NCI-H1417 (cell line): ENCODE measurements around the gene GNGT1.

ENCODE experiments used
- DNase-seq, 3 experiments: peaks; one replicate each; lab custom pipeline; 2025; lab: John Stamatoyannopoulos, UW

GNGT1 gene

DNA sequence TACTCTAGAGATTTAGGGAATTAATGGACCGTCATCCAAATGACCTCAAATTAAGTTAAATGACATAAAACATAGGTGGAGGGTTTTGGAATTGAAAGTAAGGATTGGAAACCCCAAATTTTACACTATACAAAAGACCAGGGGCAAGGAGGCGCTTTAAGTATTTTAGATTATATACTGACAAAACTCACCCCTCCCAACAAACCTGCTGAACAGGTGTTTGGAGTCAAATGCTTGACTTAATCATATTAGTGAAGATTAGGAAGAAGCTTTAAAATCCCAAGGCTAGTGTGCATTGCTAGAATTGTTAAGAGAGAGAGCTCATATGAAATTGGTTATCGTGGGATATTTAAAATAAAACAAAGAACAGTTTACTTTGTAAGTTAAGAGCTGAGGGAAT is at the start of gene GNGT1:
Gene GNGT1 (plus strand): TSS at position 301 of the 400 bp plus-strand sequence. CDS start 180 bp downstream, outside the sequence.
- no peak for DNase-seq

DNA sequence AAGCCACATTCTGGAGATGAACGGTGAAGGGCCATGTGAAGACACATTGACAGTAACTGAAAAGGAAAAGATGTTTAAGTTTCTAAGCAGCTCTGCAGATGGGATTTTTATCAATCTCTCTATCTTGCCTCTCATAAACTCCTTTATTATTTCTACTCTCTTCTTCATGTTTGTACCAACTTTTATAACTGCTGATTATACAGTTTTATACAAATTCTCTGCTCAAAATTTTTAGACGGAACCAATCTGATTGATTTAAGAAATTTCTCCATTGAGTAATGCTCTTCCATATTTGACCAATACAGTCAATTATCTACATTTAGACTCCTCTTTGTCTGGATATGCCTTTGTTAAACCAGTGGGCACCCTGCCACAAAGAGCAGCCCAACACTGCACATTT is 47.5 kb upstream of the GNGT1 start:
- no peak for DNase-seq

GRCh38 chr7:93860261-93860660 is 46.1 kb upstream of the GNGT1 start:
- no peak for DNase-seq

DNA sequence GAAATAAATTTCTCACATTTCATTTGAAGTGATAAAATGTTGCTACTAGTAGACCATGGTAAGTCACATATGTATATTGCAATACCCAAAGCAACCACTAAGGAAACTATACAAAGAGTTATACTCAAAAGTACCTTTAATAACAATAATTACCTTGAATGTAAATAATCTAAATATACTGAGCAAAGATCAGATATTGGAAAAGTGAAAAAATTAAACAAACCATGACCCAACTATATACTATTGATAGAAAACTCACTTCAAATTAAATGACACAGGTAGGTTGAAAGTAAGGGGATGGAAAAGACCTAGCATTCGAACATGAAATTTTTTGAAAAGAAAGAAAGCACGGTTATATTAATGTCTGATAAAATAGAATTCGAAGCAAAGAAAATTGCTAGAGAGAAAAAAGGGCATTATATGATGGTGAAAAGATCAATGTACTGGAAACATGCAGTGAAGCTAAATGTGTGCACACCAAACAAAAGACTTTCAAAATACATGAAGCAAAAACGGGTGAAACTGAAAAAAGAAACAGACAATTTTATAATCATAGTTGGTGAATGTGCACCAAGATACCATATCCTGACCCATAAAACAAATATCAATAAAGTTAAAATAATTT is 44.9 kb upstream of the GNGT1 start:
- no peak for DNase-seq

- no peak for DNase-seq
Observed at GRCh38 chr7:93862651-93863050, 43.7 kb upstream of the GNGT1 start.

DNA sequence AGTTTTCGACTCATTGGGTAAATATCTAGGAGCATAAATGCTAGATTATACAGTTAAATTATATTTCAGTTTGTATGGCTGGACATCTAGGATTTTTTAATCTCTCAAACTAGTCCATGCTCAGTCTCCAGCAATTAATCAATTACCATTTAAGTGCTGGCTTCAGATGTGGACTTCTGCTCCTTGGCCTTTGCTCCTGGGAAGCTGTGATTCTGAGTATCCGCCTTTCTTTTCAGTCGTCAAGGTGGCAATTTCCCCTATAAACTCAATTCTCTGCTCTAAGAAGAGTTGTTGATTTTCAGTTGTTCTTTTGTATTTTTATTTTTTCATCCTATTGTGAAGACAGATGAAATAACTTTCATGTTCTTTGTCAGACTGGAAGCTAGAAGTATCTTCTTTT is 39.5 kb upstream of the GNGT1 start:
- DNase-seq, result no peak

GRCh38 chr7:93873998-93874574 is 32.3 kb upstream of the GNGT1 start:
- DNase-seq, result no peak

DNA sequence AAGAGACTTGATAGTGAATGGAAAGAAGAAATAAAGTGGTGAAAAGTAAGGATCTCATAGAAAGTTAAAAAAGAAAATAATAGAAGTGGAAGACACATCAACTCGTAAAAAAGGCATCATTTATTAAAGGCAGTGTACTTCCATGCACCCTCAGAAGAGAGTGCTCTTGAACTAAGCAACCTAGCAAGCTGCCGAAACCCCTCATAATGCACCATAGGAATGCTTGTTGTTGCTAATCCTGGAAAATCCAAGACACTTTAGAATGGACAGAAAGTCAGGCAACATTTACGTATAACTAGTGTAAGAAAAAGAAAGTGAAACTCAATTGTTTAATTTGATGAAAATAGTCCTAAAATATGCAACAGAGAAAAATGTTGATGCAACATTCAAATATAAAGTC is 28.6 kb upstream of the GNGT1 start:
- DNase-seq, result no peak

DNA sequence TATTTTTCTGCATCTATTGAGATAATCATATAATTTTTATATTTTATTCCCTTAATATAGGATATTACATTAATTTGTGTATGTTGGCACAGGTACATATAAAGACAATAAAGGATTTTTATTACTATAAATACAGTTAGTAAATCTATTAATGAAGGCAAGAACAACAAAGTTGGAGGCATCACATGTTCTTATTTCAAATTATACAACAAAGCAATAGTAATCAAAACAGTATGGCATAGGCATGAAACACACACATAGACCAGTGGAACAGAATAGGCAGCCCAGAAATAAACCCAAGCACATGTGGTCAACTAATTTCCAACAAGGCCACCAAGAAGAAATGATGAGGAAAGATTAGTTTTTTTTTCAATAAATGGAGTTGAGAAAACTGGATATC is 27.0 kb upstream of the GNGT1 start:
- DNase-seq, result no peak

GRCh38 chr7:93882468-93882867 is 23.9 kb upstream of the GNGT1 start:
- no peak for DNase-seq

- no peak for DNase-seq
Observed at GRCh38 chr7:93883078-93883916, 23.1 kb upstream of the GNGT1 start.

GRCh38 chr7:93883917-93884345 is 22.4 kb upstream of the GNGT1 start:
- DNase-seq, result no peak

DNA sequence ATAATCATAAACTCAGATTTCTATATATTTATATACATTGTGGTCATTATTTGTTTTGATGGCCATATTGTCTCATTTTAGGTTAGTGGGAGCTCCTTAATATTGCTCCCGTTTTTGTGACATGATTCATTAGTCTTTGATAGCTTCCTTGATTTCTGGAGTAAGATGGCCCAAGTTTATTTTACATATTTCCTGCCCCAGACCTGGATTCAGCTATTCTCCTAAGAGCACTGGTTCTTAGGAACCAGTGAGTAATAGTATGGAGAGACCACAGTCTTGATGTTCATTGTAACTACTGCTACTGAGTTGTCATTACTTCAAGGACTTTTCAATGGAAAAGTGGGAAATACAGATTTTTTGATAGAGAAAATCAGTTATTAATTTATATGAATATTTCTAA is 21.8 kb upstream of the GNGT1 start:
- no peak for DNase-seq

DNA sequence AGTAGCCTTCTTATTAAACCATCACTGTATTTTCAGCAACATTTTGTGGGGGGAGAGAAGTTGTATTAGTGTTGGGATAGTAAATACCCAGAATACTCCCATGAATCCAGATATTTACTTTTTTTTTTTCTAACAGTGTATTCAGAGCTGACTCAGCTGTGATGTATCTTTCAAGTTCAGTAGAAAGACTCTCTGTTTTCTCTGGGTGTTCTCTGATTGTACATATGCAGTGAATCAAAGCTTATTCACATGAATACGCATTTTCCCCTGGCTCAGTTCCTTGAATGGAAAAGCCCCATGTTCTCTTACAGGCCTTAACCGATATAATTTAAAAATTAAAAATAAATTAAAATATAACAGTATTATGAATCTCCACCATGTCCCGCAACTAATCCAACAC is 17.1 kb upstream of the GNGT1 start:
- DNase-seq, result no peak

DNA sequence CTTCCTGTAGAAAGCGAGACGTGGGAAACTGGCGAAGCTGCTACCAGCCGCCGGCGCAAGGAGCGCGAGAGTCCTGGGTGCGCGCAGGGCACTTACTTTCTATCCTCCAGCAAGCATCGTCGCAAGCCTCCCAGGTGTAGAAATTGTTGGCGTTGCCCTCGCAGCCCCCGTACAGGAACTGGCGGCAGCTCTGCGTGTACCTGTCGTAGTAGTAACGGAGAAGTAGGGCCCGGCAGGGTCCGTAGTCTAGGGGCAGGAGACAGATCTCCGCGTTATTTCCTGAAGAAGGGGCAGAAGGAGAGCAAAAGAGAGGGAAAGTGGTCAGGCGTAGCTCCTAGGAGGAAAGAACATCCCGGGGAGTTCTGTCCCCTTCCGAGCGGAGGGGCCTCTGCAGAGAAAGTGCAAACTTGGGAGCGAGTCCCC is 16.3 kb upstream of the GNGT1 start:
- peak in 2 of 3 experiments; percentile 34 to 43 for DNase-seq

DNA sequence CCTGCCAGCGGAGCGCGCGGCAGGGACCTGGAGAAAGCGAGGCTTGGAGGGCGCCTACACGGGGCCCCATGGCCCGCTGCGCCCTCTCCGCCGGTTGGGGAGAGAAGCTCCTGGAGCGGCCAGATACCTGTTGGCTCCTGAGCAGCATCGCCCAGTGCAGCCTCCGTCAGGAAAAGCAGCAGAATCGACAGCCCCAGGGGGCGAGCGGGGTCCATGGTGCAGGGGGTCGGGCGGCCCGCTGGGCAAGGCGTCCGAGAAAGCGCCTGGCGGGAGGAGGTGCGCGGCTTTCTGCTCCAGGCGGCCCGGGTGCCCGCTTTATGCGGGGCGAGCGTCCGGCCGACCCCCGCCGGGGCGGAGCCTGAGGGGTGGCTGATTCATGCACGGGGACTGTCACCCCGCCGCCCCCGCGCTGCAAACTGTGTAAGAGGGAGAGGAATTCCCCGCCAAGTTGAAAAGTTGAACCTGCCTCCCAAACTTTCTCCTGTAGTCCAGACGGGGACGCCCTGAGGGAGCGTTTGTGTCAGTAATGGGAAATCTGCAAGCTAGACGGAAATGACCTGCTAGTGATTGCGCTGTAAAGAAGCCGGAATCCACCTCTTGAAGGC is 15.8 kb upstream of the GNGT1 start, which contains the start of gene TFPI2:
Gene TFPI2 (minus strand): TSS at position 290 of the 605 bp plus-strand sequence. CDS start 75 bp downstream, at position 215.
- no peak for DNase-seq

DNA sequence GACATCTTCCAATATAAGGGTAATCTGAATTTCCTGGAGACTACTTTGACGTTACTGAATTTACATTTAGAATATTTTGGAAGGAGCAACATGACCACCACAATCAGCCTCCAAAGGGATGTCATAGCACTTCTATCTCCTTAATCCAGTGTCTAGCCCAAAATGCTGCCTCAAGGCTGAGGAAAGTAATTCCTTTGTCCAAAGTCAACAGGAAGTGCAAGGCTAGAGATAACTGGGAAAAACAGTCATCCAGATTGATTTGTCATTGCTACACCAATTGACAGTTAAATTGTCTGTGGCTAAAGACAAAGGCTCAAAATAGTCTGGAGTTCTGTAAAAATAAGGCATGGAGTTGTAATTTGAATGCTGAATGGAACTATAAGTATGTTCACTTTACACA is 11.9 kb upstream of the GNGT1 start:
- no peak for DNase-seq

DNA sequence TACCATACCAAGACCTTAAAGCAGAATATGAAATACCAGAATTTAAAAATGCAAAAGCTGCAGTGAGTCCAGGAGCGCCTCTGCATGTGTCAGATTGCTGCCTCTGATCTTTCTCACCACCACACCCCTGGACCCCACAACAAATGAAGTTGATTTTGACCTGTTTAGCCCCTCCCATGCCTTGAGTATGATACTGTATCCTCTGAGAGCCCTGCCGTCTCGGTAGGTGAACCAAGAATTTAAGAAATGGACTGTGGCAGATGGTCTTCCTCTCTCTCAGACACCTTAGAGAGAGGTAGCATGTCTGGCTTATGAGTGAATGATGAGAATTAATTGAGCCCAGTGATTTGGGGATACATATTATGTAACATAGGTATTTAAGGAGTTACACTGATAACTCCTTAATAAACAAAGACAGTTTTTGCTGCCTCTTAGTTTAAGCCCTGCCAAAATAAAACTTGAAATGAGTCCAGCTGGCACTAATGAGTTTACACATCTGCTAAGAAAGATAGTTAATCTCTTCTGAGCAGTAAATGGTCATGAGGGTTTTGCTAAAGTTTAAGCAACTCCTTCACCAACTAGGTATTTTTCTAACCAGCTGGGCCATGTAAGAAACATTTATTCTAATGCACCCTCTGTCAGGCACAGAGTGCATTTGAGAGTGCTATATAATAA is 11.3 kb upstream of the GNGT1 start:
- no peak for DNase-seq

GRCh38 chr7:93895859-93896600 is 10.3 kb upstream of the GNGT1 start:
- DNase-seq, result no peak

DNA sequence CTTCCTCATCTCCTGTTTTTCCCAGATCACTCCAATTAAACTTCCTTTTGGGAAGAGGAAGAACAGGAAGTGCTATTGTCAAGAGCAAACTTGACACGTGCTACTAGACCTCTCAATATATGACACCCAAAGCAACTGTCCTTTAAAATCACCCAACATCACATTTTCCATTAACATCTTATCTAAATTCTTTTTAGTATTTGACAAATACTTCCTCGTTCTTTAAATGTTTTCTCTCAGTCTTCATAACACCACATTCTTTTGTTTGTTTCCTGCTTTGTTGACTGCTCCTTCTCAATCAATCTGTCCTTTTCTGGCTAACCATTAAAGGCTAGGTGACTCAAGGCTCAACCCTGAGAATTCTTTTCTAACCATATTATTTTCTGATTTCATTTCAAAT is 8.7 kb upstream of the GNGT1 start:
- DNase-seq, result no peak

DNA sequence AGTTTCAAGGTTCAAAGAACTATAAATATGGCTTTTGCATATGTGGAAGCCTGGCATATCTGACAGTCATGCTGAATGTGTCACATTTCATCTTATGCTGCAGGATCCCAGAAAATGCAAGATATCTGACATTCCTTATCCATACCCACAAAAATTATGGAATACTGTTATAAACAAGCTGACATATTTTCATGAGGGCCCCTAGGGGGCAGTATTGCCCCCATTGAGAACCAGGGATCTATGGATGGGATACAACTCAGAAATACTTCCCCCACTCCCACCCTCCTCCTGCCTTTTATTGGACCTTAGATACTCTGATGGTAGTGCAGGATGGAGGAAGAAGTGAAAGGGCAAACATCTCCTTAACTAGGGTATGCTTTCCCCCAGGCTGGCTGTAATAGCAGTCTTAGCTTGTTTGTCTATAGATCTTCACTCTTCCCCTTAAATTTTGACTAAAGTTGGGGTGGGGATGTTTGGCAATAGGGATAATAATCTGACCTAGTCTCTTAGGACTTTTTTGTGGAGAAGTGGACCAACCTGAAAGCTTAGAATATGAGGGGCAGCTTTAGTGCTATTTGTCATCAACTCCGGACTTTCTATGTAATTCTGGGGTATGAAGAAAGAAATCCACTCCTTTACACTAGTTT is 3.5 kb upstream of the GNGT1 start:
- peak; percentile 11 to 66 (median 18) for DNase-seq
